ENCODE measurements around the gene CELF1. TPM values are rescaled to one million over a fixed set of nuclear protein-coding genes. Genes with fewer than 3 reads are reported as not detected.
A peak's percentile ranks its signal among the peaks of the same experiment; 100 is the strongest.

The CELF1 gene
- total RNA-seq (2014; rRNA removed; shearing (Covaris generic)), result 119 and 155 TPM in 2 replicates

DNA sequence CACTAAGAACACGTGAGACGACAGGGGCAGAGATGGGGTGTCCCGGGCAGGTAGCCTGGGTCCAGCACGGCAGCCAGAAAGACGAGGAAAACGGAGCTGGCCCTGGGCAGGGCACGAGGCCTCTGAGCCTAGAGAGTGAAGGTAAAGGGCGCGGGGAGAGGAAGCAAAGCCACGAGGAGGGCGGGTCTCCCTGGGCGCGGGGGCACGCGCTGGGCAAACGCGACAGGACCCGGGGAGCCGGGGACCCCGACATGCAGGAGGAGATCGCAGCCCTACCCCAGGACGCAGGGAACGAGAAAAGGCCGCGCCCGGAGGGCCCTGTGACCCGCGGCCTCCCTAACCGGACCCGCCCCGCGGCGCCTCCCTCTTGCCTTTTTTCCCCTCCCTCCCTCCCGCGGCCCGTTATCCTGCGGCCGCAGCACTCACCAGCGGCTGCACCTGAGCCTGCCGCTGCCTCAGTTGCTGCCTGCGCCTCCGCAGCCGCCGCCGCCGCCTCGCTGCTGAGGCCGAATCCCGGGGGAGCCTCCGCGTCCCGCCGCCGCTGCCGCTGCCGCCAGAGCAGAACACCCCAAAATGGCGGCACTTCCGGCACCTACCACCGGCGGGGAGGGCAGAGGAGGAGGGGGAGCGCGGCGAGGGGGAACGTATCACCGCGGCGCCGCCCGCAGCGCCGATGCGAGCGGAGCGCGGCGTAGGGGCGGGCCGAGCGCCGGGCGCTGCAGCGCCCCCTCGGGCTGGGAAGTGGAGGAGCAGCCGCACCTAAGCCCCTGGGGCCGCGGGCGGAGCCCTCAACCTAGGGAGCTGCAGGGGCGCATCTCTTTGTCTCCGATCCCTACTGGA lies at the start of gene CELF1:
TSS of gene CELF1 (minus strand) at position 567 of the 840 bp plus-strand sequence. CDS start 53,609 bp downstream, outside the sequence.
- peak; percentile 93 for DNase-seq
- no peaks in the 10 kb centered on the region for H3K27me3 ChIP-seq (ENCODE audit: control insufficient read depth, insufficient read depth, low read length)
- H3K4me3 ChIP-seq (ENCODE audit: insufficient read depth, low read depth, low read length), result peak within 1 kb of the TSS; percentile 99
- no peaks in the 10 kb centered on the region for H3K36me3 ChIP-seq (replicated peaks; ENCODE audit: control insufficient read depth, insufficient read depth, low read length)

DNA sequence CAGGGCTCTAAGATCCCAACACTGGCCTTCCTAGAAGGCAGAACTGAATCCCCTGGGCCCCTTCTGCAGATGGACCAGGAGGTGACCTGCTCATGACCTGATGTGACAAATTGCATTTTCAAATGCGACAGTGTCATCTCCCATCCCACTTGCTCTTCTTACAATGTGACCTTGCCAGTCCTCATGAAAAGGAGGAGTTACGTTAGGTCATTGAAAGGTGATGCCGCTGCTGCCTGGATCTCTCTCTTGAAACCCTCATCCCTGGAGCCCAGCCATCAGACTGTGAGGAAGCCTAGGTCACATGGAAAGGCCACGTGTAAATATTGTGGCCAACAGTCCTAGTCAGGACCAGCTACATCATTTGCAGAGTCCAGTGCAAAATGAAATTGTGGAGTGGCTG lies 47.0 kb upstream of the CELF1 start:
- Histone ChIP-seq H3K36me3 (replicated peaks; ENCODE audit: control insufficient read depth, insufficient read depth, low read length) (no peaks in the 10 kb centered on the region), H3K4me3 (ENCODE audit: insufficient read depth, low read depth, low read length) (no peak overlapping the region), H3K27me3 (ENCODE audit: control insufficient read depth, insufficient read depth, low read length) (peaks cover 6% of the 10 kb centered on the region)
- no peak for DNase-seq

DNA sequence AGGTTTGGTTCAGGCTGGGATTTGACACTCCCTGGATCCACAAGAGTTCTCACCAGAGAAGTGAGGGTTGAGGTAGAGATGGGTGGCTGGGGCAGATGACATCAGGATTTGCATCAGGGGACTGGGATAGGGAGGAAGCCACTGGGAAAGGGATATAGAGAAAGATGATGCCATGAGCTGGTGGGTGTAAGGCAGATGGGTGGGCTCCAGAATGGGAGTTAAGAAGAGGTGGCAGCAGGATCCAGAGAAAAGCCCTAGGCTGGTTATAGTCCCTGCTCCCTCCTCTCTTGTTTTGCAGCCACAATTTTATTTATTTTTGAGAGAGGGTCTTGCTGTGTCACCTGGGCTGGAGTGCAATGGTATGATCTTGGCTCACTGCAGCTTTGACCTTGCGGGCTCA lies 43.0 kb upstream of the CELF1 start:
- Histone ChIP-seq H3K27me3 (ENCODE audit: control insufficient read depth, insufficient read depth, low read length) (peaks cover 33% of the 10 kb centered on the region), H3K4me3 (ENCODE audit: insufficient read depth, low read depth, low read length) (no peak overlapping the region), H3K36me3 (replicated peaks; ENCODE audit: control insufficient read depth, insufficient read depth, low read length) (no peaks in the 10 kb centered on the region)
- no peak for DNase-seq

DNA sequence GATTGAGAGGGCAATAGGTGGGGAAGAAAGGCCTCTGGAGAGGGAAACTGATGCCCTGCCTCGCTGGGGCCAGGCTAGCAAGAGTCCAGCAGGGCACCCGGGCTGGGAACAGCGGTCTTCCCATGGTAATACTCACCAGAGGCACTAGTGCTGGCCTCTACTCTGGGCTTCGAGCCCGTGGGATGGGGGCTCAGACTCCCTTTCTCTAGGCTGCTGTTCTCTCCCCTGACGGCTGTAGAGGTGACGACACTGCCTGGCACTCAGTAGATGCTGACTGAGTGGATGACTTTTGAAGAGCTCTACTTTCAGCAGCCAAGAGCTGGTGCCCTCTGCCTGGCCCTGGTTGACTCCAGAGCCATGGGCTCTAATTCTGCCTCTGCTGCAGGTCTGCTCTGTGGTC lies 42.1 kb upstream of the CELF1 start:
- peaks cover 33% of the 10 kb centered on the region for H3K27me3 ChIP-seq (ENCODE audit: control insufficient read depth, insufficient read depth, low read length)
- no peak overlapping the region for H3K4me3 ChIP-seq (ENCODE audit: insufficient read depth, low read depth, low read length)
- no peaks in the 10 kb centered on the region for H3K36me3 ChIP-seq (replicated peaks; ENCODE audit: control insufficient read depth, insufficient read depth, low read length)
- DNase-seq, result peak; percentile 47

DNA sequence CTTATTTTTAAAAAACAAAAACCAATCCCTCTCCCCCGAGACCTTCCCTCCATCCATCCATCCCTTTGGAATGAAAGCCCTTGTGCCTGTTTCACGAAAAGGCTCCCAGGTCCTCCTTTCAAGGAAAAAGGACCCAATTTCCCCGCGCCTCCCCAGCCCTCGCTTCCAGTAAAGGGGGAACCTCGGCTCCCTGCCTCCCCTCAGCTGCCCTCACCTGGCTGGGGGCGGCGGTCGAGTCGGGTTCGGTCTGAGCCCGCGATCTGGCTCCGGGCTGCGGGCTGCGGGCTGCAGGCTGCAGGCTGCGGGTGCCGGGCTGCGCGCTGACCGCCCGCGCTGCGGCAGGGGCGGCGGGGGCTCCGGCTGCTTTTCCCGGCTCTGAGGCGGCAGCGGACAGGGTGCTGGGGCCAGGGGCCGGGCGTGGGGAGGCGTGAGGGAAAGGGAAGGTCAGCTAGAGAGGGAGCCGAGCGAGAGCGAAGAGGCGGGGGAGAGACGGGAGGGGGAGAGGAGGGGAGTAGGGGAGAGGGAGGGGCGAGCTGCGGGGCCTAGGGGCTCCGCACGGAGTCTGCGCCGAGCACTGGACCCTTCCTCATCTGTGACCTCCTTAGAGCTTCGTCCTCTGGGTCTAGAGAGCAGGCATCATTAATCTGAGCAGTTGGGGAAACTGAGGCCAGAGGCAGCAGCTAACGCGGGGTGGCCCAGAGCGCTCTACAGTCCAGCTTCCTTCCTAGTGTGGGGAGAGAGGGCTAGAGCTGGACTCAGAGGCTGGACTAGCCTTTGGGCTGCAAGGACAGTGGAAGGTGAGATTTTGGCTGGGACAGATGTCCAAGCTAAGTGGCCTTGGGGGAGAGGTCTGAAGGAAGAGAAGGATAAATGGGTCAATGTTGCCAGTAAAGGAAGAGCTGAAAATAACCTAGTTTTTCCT lies 41.3 kb upstream of the CELF1 start, which contains the start of gene C1QTNF4:
TSS of gene C1QTNF4 (minus strand) at position 478 of the 922 bp plus-strand sequence. CDS start 3,601 bp downstream, outside the sequence.
- Histone ChIP-seq H3K36me3 (replicated peaks; ENCODE audit: control insufficient read depth, insufficient read depth, low read length) (no peaks in the 10 kb centered on the region), H3K27me3 (ENCODE audit: control insufficient read depth, insufficient read depth, low read length) (peaks cover 33% of the 10 kb centered on the region), H3K4me3 (ENCODE audit: insufficient read depth, low read depth, low read length) (peak within 1 kb of the TSS; percentile 57)
- peak; percentile 92 for DNase-seq

DNA sequence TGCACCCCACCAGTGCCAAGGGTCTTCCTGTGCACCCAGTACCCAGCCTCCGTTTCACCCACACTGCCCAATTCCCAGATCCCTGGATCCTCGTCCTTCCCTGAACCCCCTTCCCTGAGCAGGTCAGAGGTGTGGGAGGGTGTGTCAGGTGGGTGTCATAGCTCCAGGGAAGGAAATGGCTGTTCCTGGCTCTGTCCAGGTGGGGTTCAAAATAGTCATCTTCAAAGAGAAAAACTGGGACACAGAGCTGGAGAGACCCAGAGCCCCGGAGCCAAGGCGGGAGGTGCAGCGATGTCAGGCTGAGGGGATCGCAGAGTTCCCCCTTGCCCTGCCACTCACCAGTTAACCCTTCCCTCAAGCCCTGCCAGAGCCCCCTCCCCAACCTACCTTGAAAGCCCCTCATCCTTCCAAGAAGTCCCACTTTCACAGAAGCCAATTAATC lies 40.6 kb upstream of the CELF1 start:
- Histone ChIP-seq H3K4me3 (ENCODE audit: insufficient read depth, low read depth, low read length) (peak overlapping the region; percentile 57), H3K36me3 (replicated peaks; ENCODE audit: control insufficient read depth, insufficient read depth, low read length) (no peaks in the 10 kb centered on the region), H3K27me3 (ENCODE audit: control insufficient read depth, insufficient read depth, low read length) (peaks cover 33% of the 10 kb centered on the region)
- peak; percentile 68 for DNase-seq

DNA sequence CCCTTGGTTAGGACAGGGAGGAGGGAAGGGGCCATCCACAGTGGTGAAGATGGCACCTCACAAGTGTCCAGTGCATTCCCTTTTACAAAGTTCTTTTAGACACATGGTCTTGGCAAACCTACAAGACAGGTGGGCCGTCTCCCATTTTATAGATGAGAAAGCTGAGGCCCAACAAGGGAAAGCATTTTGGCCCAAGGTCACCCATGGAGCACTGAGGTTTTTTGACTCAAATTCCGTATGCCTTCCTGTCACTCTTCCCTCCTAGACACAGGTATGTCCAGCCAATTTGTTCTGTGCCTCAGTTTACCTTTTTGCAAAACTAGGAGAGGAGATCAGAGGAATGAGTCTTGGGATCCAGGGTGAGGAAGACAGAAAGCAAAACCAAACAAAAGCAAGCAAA lies 40.0 kb upstream of the CELF1 start:
- no peaks in the 10 kb centered on the region for H3K36me3 ChIP-seq (replicated peaks; ENCODE audit: control insufficient read depth, insufficient read depth, low read length)
- H3K27me3 ChIP-seq (ENCODE audit: control insufficient read depth, insufficient read depth, low read length), result peaks cover 33% of the 10 kb centered on the region
- H3K4me3 ChIP-seq (ENCODE audit: insufficient read depth, low read depth, low read length), result no peak overlapping the region
- no peak for DNase-seq

DNA sequence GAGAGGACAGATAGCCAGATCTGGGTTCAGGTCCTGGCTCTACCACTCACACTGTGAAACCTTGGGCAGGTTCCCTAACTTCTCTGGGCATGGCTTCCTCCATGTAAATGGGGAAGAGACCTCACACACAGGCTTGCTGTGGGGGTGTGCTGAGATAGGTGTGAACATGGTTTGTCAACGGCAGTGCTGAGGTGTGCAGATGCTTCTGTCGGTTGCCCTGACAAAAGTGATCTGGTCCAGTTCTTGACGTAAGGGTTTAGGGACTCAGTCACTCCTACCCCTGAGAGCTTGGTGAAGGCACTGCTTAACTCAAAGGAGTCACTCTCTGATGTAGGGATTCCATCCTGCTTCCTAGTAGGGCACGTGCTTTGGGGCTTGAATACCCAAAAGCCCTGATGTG lies 39.3 kb upstream of the CELF1 start:
- Histone ChIP-seq H3K36me3 (replicated peaks; ENCODE audit: control insufficient read depth, insufficient read depth, low read length) (no peaks in the 10 kb centered on the region), H3K4me3 (ENCODE audit: insufficient read depth, low read depth, low read length) (no peak overlapping the region), H3K27me3 (ENCODE audit: control insufficient read depth, insufficient read depth, low read length) (peaks cover 33% of the 10 kb centered on the region)
- DNase-seq, result no peak

DNA sequence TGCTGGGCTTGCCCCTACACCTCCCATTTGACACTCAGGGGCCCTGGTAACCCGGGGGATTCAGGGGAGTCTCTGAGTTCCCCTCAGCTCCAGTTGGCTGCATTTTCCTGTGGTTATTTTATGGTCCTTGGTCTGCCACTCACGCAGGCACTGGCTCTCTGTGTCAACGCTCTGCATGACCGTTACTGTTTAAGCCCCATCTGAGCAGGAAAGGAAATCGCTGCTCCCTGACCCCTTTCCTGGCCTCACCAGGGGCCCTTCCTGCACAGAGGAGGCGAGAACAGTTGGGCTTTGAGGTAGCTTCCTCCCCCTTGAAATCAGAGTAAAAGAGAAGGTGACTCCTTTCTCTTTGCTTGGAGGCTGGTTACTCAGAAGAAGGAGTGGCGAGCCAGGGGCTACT lies 38.8 kb upstream of the CELF1 start:
- peak; percentile 43 for DNase-seq
- H3K36me3 ChIP-seq (replicated peaks; ENCODE audit: control insufficient read depth, insufficient read depth, low read length), result no peaks in the 10 kb centered on the region
- no peak overlapping the region for H3K4me3 ChIP-seq (ENCODE audit: insufficient read depth, low read depth, low read length)
- H3K27me3 ChIP-seq (ENCODE audit: control insufficient read depth, insufficient read depth, low read length), result peaks cover 33% of the 10 kb centered on the region

DNA sequence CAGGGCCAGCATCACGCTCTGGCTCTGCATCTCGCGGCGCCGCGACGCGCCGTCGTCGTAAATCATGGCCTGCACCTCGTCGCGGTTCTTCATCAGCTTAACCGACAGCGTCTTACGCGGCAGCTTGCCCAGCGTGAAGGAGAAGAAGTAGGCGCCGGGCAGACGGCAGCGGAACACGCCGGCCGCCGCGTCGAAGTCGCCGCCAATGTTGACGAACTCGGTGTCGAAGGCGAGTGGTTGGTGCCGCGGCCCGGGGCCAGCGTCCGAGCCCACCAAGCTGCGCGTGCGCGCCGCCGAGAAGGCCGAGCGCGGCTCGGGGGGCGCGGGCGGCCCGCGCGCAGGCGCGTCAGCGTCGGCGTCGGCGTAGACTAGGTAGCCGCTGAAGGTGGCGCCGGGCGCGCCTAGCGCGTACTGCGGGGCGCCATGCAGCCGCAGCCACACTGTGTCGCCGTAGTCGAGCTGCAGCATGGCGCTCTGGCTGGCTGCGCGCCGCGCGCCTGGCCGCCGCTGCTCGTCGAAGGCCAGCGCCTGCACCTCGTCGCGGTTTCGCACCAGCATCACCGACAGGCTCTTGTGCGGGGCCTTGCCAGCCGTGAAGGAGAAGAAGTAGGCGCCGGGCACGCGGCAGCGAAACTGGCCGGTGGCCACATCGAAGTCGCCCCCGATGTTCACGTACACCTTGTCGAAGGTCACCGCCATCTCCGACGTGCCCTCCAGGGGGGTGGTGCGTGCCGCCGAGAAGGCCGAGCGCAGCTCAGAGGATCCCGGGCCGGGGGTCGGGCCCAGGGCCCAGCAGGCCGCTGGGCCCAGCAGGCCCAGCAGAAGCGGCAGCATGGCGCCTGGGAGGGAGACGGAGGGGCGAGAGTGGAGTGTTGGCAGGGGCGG lies 37.3 kb upstream of the CELF1 start:
- H3K27me3 ChIP-seq (ENCODE audit: control insufficient read depth, insufficient read depth, low read length), result peaks cover 30% of the 10 kb centered on the region
- peak; percentile 73 for DNase-seq
- peak overlapping the region; percentile 8; the same call in 1 of the 2 replicates for H3K4me3 ChIP-seq (ENCODE audit: insufficient read depth, low read depth, low read length)
- H3K36me3 ChIP-seq (replicated peaks; ENCODE audit: control insufficient read depth, insufficient read depth, low read length), result no peaks in the 10 kb centered on the region

DNA sequence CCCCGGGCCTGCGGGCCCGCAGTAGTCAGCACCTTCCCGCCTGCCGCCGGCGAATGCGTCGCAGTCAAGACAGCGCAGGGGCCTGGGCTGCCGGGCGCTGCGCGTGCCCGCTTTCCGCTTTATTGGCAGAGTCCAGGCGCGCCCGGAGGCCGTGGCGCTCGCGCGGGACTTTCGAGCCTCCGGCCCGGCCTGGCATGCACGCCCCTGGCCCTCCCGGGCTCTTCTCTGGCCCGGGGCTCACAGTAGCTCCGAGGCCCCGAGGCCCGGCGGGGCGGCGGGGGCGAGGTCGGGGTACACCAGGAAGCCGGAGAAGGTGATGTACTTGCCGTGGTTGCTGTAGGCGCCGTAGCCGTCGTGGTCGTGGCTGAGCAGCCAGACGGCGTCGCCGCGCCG lies 36.6 kb upstream of the CELF1 start:
- Histone ChIP-seq H3K27me3 (ENCODE audit: control insufficient read depth, insufficient read depth, low read length) (peaks cover 24% of the 10 kb centered on the region), H3K4me3 (ENCODE audit: insufficient read depth, low read depth, low read length) (no peak overlapping the region; the same call in 1 of the 2 replicates), H3K36me3 (replicated peaks; ENCODE audit: control insufficient read depth, insufficient read depth, low read length) (no peaks in the 10 kb centered on the region; the same call in 1 of the 2 replicates)
- peak; percentile 60 for DNase-seq

DNA sequence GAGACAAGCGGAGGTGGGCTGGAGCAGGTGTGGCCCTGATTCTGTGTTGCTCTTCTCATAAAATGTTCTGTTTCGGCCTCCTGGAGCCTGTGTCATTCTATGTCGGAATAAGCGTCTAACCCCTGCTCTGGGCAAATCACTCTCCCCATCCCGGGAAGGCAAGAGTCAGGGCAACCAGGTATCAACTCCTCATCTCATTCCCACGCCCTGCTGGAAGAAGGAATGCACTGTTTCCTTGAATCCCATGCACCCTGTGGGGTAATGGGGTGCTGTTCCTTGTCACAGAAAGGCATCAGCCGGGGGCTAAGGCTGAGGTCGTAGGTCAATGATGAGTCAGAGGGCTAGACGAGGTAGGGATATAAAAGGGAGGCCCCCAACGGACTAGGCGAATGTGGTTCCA lies 36.2 kb upstream of the CELF1 start:
- peaks cover 19% of the 10 kb centered on the region for H3K27me3 ChIP-seq (ENCODE audit: control insufficient read depth, insufficient read depth, low read length)
- DNase-seq, result peak; percentile 50
- H3K4me3 ChIP-seq (ENCODE audit: insufficient read depth, low read depth, low read length), result no peak overlapping the region
- H3K36me3 ChIP-seq (replicated peaks; ENCODE audit: control insufficient read depth, insufficient read depth, low read length), result peaks cover under 1% of the 10 kb centered on the region

DNA sequence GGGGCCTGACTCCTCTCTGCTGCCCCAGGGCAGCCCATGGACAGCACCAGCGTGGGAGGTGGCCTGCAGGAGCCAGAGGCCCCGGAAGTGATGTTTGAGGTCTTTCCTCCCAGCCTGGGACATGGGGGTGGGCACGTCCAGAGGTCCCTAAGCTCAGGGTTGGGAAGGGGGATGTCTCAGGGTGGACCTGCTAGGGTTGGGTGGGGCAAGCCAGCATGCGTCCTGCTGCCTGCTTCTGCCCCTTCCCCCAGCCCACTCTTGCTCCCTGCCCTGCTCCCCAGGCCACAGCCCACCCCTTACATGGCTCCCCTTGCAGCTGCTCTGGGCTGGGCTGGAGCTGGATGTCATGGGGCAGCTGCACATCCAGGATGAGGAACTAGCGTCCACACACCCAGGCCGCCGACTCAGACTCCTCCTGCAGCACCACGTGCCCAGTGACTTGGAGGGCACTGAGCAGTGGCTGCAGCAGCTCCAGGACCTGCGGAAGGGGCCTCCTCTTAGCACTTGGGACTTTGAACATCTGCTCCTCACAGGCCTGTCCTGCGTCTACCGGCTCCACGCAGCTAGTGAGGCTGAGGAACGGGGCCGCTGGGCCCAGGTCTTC lies 34.9 kb upstream of the CELF1 start:
- DNase-seq, result peak; percentile 63
- H3K27me3 ChIP-seq (ENCODE audit: control insufficient read depth, insufficient read depth, low read length), result peaks cover 8% of the 10 kb centered on the region
- H3K36me3 ChIP-seq (replicated peaks; ENCODE audit: control insufficient read depth, insufficient read depth, low read length), result peaks cover 10% of the 10 kb centered on the region
- H3K4me3 ChIP-seq (ENCODE audit: insufficient read depth, low read depth, low read length), result no peak overlapping the region
